ENCODE data around the gene CKM.
"Not testable (repeated sequence)": the region's sequence is repeated elsewhere in the genome, so short reads cannot be mapped to it uniquely, and the experiment has no call there.

CKM gene

GRCh38 chr19:45349430-45349941 lies 26.8 kb upstream of the CKM start:
- no peak for DNase-seq (ENCODE audit: low read depth, low spot score)

GRCh38 chr19:45349126-45349415 lies 26.4 kb upstream of the CKM start:
- no peak for DNase-seq (ENCODE audit: low read depth, low spot score)

- no peak for DNase-seq (ENCODE audit: low read depth, low spot score)
Observed at GRCh38 chr19:45348367-45349125, 25.9 kb upstream of the CKM start.

- DNase-seq (ENCODE audit: low read depth, low spot score) = no peak
Observed at GRCh38 chr19:45347570-45348366, 25.1 kb upstream of the CKM start.

DNA sequence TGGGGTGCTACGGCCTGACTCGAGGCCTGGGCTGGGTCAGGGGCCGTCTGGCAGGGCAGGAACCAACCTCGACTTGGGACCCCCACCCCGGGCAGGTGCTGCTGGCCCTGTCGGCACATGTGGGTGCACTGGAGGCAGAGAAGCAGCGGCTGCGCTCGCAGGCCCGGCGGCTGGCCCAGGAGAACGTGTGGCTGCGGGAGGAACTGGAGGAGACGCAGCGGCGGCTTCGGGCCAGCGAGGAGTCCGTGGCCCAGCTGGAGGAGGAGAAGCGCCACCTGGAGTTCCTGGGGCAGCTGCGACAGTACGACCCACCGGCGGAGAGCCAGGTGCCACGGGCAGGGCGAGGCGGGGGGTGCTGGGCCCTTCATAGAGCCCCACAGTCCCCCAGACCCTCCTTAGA lies 23.8 kb upstream of the CKM start:
- no peak for DNase-seq (ENCODE audit: low read depth, low spot score)

DNA sequence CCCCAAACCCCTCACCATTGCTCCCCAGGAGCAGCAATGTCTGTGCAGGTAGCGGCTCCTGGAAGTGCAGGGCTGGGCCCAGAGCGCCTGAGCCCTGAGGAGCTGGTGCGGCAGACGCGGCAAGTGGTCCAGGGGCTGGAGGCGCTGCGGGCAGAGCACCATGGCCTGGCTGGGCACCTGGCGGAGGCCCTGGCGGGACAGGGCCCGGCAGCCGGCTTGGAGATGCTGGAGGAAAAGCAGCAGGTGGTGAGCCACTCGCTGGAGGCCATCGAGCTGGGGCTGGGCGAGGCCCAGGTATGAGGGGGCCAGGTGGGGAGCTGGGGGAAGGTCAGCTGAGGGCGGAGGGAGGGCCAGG lies 22.8 kb upstream of the CKM start:
- no peak for DNase-seq (ENCODE audit: low read depth, low spot score)

- DNase-seq (ENCODE audit: low read depth, low spot score) = no peak
Observed at GRCh38 chr19:45344621-45345505, 22.2 kb upstream of the CKM start.

- no peak for DNase-seq (ENCODE audit: low read depth, low spot score)
Observed at GRCh38 chr19:45342911-45343310, 20.2 kb upstream of the CKM start.

- DNase-seq (ENCODE audit: low read depth, low spot score) = no peak
Observed at GRCh38 chr19:45340899-45341453, 18.3 kb upstream of the CKM start.

DNA sequence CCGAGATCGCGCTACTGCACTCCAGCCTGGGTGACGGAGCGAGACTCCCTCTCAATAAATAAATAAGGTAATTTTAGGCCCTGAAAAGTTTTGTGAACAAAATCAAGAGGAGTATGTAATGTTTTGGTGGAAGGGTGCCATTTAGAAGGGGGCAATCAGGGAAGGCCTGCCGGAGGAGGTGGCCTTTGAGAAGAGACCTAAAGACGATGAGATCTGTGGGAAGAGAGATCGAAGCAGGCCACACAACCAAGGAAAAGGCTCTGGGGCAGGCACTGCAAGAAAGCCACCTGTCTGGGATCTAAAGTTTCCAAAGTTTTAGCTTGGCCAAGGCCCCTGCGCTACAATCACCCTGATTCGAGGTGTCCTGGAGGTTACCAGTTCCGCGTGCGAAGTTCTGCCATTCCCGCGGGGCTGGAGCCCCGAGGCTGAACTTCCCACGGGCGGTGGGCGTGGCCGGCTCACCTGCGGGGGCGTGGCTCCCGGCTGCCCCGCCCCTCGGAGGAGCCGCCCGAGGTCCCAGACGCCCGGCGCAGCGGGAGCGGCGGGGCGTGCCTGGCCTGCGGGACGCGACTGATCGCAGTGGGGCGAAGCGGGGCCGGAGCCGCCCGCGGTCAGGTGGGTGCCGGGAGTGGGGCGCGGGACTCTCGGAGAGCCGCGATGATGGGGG lies 17.7 kb upstream of the CKM start, which contains the start of gene KLC3:
TSS of gene KLC3 (plus strand) at position 519 of the 667 bp plus-strand sequence. CDS start 4,792 bp downstream, outside the sequence.
- no peak for DNase-seq (ENCODE audit: low read depth, low spot score)

- no peak for DNase-seq (ENCODE audit: low read depth, low spot score)
Observed at GRCh38 chr19:45339629-45340028, 17.0 kb upstream of the CKM start.

DNA sequence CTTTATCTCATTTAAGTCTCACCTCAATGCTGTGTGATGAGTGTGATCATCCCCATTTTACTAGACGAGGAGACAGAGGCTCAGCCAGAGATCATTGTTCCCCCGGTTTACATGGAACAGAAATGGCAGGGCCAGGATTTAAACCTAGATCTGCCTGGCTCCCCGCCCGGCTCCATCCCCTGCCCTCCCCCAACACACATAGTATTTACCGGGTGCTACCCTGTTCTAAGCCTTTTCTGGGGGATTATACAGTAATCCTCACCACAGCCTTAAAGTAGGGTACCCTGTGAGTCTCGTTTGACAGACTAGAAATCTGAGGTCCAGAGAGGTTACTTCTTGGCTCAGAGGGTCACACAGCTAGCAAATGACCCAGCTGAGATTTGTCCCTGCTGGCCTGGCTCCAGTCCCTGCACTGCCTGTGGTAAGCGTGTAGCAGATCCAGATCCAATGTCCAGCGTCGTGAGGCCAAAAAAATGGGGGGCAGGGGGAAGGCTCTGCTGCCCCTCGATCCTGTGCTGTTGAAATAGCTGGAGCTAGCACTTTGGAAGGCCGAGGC lies 14.1 kb upstream of the CKM start:
- no peak for DNase-seq (ENCODE audit: low read depth, low spot score)

GRCh38 chr19:45334881-45335280 lies 12.2 kb upstream of the CKM start:
- not testable (repeated sequence) for DNase-seq (ENCODE audit: low read depth, low spot score)

- no peak for DNase-seq (ENCODE audit: low read depth, low spot score)
Observed at GRCh38 chr19:45333609-45334303, 11.1 kb upstream of the CKM start.

GRCh38 chr19:45331411-45331810 lies 8.7 kb upstream of the CKM start:
- no peak for DNase-seq (ENCODE audit: low read depth, low spot score)

DNA sequence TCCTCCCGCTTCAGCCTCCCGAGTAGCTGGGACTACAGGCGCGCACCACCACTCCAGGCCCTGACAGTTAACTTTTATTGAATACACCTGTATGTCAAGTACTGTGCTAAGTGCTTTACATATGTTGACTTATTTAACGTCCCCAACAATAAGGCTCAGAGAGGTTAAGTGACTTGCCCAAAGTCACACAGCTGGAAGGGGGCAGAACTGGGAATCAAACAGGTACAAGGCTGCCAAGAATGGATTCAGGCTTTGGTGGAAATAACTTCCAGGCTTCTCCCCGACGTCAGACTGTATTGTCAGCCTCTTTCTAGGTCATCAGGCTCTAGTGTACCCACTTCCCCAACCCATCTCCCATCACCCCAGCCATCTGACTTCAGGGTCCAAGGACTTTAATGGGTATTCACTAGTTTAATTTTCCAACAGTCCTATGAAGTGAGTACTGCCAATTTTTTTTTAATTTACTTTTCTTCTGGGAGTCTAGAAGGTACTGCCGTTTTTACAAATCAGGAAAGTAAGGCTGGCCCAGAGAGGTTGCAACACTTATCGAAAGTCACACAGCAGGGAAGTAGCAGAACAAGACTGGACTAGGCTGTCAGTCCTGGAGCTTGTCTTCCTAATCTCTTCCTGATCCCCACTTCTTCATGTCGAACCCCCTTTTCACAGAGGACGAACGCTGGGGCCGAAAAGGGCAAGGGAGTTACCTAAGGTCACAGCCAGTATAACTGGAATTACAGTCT lies 4.9 kb upstream of the CKM start:
- no peak for DNase-seq (ENCODE audit: low read depth, low spot score)

DNA sequence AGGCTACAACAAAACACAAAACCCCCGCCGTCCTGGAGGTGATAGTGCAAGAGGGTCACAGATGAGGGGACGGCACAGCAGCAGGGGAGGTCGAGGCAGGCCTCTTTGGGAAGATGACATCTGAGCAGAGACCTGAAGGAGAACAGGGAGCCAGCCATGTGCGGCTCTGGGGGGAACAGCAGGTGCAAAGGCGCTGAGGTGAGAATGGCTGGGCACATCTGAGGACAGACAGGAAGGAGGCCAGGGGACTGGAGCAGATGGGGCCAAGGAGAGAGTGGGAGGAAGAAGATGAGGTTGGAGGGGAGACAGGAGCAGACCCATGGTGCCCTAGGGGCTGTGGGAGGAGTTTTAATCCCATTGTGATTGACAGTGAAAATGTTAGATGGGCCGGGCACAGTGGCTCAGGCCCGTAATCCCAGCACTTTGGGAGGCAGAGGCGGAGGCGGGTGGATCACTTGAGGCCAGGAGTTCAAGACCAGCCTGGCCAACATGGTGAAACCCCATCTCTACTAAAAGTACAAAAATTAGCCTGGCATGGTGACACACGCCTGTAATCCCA lies 1.8 kb upstream of the CKM start:
- no peak for DNase-seq (ENCODE audit: low read depth, low spot score)

DNA sequence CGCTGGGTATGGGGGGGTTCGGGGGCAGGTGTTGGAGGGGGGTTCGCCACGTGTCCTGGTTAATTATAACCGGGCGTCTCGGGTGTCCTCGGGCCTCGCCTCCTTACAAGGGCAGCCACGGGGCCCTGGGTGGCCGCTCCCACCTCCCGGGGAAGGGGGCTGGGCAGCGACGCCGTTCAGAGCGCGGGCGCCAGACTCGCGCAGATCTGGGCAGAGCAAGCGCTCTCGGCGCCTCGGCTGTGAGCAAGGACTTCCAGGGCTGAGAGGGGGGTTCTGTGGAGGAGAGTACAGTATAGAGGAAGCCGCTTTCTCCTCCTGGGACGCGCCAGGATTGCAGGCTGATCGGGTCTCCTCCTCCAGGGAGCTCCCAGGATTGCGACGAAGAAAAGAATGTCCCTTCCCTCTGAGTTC lies 1.0 kb upstream of the CKM start:
- DNase-seq (ENCODE audit: low read depth, low spot score) = no peak

DNA sequence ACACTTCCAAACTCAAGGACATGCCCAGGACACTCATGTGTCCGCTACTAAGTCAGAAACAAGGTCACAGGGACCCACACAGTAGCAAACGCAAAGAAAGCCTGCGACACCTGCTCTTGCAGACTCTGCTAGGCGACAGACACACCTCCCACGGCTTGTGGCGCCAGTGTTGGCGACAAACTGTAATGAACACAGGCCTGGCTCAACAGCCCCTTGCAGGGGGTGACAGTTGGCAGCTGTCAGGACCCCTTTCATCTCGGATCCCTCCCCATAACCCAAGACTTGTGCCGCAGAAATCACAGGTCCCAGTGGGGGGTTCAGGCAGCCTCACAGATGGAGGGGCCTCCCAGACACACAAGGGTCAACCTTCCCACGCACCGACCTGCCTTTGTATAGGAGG lies 364 bp downstream of the CKM start:
- DNase-seq (ENCODE audit: low read depth, low spot score) = no peak

Measured in brain pericyte (primary cell).